GM10266 (cell line): Measurements from ENCODE around the gene TPM2.
A peak's percentile ranks its signal among the peaks of the same experiment; 100 is the strongest.

Experiments
- DNase-seq: peaks from one replicate; pipeline ENCODE4 v3.0.0; 2012; ENCODE audit errors: extremely low spot score
- TF ChIP-seq, protein P1 (sequence below): IDR thresholded peaks from 2 replicates; pipeline ENCODE4 v1.5.1; 2012; ENCODE audit warnings: mild to moderate bottlenecking, low read depth; ENCODE audit not compliant: control insufficient read depth, insufficient read depth; ENCODE audit errors: missing control alignments

Gene TPM2

DNA sequence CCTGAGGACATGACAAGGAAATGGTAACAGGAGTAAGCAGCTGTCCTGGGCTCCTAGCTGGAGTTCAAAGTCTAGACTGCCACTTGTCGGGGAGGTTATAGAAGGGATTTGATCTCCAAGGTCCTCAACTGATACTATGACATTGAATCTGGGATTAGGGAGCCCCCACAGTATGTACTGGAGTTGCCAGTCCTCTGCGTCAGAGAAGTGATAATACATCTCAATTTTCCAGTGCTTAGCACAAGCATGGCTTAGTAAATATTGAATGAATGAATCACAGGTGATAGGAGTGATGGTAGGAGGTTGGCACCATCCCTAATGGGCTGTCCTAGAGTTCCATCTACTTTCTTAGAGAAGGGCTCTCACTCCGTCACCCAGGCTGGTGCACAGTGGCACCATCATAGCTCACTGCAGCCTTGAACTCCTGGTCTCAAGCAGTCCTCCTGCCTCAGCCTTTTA lies 6.2 kb upstream of the TPM2 start:
- DNase-seq = no peak
- TF ChIP-seq, protein P1, sequence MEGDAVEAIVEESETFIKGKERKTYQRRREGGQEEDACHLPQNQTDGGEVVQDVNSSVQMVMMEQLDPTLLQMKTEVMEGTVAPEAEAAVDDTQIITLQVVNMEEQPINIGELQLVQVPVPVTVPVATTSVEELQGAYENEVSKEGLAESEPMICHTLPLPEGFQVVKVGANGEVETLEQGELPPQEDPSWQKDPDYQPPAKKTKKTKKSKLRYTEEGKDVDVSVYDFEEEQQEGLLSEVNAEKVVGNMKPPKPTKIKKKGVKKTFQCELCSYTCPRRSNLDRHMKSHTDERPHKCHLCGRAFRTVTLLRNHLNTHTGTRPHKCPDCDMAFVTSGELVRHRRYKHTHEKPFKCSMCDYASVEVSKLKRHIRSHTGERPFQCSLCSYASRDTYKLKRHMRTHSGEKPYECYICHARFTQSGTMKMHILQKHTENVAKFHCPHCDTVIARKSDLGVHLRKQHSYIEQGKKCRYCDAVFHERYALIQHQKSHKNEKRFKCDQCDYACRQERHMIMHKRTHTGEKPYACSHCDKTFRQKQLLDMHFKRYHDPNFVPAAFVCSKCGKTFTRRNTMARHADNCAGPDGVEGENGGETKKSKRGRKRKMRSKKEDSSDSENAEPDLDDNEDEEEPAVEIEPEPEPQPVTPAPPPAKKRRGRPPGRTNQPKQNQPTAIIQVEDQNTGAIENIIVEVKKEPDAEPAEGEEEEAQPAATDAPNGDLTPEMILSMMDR = no peak

DNA sequence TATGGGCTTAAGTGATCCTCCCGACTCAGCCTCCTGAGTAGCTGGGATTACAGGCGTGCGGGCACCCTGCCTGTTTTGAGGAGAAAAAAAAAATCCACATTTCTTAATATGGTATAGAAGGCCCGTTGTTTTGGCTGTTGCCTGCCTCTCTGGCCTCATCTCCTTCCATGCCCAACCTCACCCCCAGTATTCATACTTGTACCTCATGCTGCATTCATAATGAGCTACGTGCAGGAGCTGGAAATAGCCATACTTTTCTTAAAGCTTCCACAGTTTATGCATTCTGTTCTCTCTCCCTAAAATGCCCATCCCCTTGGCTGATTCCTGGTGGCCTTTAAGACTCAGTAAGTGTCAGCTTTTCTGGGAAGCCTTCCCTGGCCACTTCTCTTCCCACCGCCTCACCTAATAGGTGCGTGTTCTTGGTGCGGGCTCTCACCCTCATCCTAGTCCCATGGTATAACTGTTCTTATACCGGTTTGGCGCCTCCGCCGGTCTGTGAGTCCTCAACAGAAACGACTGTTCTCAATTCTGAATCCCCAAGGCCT lies 2.1 kb upstream of the TPM2 start:
- DNase-seq = no peak
- TF ChIP-seq, protein P1 = no peak

DNA sequence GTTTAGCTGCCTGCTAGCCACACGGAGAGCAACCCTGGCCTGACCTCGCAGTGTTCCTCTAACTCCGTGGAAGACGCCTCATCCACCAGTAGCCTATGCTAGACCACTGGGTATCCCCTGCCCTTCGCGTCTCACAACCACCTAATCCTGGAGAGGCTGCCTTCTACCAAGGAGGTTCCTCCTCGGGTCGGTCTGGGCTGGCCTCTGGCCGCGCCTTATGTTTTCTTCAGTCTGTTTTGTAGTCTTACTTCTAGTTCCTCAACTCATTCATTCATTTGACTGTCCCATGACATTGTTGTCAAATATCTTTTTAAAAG lies 1.6 kb upstream of the TPM2 start:
- peak; percentile 67 for DNase-seq
- TF ChIP-seq, protein P1 = no peak

DNA sequence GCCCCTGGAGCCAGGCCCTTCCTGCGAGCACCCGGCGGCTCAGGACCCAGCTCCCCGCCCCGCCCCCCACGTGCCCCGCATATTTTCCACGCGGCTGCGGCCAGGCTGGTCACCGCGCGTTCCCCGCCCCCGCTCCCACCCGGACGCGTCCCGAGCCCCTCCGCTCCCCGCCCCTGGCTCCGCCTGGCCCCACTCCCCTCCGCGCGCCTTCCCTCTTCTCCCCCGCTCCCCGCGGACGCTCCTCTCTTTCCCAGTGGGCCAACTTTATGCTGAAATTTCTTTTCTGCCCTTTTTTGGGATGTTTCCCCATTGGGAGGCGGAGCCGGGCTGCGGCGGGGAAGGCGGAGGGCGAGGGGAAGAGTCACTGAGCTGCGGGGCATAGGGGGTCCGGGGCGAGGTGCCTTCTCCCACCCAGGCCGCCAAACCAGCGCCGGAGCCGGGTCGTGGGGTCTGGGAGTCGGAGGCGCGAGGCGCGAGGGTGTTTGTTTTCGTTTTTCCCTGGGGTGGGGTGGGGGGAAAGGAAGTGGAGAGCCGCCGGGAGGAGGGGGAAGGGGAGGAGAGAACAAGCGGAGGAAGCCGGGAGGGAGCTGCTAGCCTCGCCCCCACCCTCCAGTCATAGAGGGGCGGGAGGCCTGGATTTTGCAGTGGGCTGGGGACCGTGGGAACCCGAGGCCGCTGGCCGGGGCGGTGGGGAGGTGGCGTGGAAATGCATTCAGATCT lies 1.0 kb upstream of the TPM2 start:
- DNase-seq = peak; percentile 67
- TF ChIP-seq, protein P1 = no peak

DNA sequence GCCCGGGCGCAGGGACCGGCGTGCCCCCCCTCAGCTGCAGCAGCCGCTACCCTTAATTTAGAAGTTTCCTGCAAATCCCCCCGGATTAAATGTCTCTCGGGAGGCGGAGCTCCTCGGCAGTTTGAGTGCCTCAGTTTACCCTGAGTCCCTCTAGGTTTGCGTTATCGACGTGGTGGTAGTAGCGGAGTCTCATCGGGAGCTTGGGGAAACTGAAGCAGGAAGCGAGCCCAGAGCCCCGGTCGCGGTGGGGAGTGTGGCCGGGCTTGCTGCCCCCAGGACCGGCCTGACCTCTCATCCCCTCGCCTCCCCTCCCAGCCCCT lies 529 bp upstream of the TPM2 start:
- DNase-seq = no peak
- TF ChIP-seq, protein P1 = no peak

- TF ChIP-seq, protein P1 = no peak
- no peak for DNase-seq
Measured at GRCh38 chr9:35688558-35689541, 875 bp downstream of the TPM2 start.
